CD4-positive, alpha-beta T cell treated with Interleukin-2 at 100 ng/mL for 4 hours (primary cell): Measurements from ENCODE around the gene APOF.
A peak's percentile ranks its signal among the peaks of the same experiment; 100 is the strongest.
"Not testable (repeated sequence)": the region's sequence is repeated elsewhere in the genome, so short reads cannot be mapped to it uniquely, and the experiment has no call there.

Source experiments
- DNase-seq: peaks from one replicate; pipeline ENCODE4 v3.0.0-alpha.2; 2020; ENCODE audit warnings: low spot score

APOF gene

DNA sequence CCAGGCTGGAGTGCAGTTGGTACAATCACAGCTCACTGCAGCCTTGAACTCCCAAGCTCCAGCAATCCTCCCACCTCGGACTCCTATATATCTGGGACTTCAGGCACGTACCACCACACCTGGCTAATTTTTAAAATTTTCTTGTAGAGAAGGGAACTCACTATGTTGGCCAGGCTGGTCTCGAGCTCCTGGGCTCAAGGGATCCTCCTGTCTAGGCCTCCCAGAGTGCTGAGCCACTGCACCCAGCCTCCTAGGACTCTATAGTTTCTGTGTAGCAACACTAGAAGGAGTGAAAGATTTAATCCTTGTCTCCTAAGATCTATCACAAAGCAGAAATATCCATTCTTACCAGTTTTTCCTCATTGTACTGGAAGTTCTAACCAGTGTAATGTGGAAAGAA lies 4.3 kb upstream of the APOF start:
- DNase-seq = no peak

DNA sequence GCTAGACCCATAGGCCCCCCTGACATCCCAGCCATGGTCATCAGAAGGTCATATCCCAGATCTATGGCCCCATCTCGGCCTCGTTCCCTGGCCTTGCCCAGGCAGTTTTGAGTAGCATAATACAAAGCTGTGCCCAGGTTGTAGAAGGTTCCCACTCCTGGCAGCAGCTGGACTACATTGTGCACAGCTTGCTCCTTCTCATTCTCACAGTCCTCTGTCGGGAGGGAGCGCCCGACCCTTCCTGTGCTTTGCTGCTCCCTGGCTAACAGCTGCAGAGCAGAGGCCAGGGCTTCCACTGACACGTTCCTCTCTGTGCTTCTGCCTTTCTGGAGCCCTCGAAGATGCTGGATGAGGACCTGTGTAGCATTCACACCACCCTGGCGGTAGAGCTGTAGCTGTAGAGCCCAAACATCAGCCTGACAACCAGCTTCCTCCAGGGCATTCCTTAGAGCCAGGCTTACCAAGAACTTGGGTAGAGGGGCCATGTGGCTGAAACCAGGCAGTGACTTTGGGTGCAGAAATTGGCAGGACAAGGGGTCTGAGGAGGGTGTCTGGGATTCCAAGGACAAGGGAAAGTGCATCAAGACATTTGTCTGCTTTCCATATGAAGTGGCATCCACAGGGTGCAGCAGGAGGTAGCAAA lies 1.0 kb downstream of the APOF start:
- no peak for DNase-seq

DNA sequence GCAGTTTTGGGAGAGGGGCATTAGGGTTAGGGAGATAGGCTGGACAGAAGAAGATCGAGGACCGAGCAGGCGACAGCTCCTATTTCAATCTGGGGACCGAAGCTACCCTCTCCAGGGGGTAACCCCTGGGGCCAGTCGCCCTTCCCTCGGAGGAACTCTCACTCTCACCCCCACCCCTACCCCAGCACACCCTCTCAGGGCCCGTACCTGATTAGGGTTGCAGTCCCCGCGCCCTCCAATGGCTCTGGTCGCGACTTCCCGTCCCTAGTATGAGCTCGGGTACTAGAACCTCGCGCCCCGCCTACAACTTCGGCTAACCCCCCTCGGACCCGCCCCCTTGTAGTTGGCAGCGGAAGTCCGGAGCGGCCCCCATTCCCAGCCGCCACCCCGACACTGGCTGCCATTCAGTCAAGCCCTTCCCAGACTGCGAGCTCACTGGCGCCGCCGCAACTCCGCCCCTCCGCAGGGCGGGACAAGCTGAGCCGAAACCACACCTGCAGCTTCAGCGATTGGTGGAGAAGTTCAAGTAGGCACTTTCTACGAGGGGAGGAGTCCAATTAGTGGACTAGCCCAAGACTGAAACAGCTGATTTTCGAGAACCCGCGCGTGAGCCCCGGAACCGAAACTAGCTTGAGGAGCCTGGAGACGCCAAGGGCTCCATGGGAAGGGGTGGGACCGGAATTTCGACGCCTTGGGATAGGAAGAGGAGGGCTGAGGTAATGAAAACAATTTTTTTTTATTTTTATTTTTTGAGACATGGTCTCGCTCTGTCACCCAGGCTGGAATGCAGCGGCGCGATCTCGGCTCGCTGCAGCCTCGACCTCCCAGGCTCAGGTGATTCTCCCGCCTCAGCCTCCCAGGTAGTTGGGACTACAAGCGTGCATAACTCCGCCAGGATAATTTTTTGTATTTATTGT lies 2.5 kb downstream of the APOF start, which contains the start of gene STAT2:
Gene STAT2, minus strand, starts transcription at position 257 of the 917 bp plus-strand sequence. CDS start 3,536 bp downstream, outside the sequence.
- peak; percentile 100 for DNase-seq

DNA sequence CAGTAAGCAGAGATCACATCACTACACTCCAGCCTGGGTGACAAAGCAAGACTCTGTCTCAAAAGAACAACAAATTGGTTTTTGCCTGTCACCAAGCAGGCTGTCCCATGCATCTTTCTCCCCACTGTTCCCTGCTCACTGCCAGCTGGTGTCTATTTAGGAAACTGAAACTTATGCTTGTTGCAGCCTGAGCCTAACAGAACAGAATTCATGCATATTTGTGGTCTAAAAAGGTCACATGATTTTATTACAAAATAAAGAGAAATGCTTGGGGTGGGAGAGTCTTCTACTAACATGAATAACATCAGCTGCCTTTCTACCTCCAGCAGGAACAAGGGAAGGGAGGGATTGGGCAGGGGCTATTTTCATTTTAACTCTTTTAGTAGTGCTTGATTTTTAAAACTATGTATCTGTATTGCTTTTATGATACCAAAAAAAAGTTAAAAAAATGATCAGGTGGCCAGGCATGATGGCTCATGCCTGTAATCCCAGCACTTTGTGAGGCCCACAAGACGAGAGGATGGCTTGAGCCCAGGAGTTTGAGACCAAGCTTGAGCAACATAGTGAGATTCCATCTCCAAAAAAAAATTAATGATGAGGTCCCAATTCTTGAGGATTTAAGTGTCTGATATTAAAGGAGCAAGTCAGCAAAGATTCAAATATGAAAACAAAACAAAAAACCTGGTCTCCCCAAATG lies 3.7 kb downstream of the APOF start:
- DNase-seq = no peak

DNA sequence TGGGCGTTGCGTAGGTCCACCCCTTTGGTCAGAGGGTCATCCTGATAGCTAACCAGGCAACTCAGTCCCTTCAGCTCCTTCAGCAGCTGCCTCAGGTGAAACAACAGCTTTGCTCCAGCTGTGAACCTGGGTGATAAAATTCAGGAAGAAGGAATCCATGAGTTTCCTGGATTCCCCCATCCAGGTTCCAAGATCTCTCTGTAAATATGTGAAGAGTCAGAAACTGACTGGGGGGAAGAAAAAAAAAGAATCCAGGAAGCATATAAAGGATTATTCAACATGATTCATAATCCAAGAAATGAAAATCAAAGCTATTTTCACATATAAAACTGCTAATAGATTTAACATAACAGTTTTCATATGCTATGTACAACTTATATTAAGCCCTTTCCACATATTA lies 11.3 kb downstream of the APOF start:
- no peak for DNase-seq

DNA sequence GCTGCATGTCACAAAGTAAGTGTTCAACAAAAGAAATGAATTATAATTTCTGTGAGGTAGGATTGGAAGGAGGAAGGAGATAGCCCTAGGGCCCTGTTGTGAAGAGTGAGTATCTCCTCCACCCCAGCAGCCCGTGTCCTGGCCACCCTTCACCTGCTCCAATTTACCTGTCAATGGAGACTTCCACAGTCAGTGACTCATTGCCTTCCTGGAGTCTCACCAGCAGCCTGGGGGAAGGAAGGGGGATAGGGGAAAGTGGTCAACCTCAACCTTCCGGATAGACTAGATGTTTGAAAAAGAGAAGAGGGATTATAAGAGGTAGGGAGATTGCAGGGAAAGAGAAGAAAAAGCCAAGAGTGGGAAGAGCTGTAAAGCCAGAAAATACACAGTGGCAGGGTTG lies 12.0 kb downstream of the APOF start:
- DNase-seq = no peak

DNA sequence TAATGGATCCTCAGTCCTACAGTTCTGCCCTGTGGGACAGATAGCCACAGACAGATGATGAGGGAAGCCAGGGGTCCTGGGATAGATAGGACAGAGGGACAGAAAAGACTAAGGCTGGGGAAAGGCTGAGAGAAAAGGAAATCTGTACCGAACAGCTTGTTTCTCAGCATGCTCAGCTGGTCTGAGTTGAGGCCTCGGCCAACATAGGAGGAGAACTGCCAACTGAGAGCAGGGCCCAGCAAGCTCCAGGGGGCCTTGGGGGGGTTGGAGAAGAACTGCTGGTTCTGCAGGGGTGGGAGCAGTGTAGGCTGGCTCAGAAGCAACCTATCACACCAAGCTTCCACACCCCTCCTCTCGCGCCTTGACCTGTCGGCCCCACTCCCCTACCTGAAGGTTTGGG lies 13.9 kb downstream of the APOF start:
- no peak for DNase-seq

DNA sequence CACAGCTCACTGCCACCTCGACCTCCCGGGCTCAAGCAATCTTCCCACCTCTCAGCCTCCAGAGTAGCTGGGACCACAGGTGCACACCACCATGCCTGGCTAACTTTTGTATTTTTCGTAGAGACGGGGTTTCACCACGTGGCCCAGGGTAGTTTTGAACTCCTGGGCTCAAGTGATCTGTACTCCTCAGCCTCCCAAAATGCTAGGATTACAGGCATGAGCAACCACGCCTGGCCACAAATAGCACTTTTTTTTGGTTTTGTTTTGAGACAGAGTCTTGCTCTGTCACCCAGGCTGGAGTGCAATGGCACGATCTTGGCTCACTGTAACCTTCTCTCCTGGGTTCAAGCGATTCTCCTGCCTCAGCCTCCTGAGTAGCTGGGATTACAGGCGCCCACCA lies 15.4 kb downstream of the APOF start:
- DNase-seq = not testable (repeated sequence)

DNA sequence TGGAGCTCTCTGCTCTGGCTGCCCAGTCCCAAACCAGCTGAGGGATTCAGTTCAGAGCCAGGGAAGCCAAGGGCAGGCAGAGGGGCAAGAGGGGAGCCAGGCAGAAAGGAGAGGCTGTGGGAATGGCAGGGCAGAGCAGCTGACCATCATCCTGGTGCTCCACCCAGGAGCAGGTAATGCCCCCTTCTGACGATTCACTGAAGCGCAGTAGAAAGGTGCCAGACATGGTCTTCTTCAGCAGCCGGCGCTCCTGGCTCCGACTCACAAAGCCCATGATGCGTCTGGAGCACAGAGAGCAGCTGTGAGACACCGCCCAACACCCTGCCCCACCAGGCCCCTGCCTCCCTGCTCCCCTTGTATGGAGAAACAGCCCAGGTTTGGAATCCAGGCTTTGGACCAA lies 16.0 kb downstream of the APOF start:
- DNase-seq = peak; percentile 25

DNA sequence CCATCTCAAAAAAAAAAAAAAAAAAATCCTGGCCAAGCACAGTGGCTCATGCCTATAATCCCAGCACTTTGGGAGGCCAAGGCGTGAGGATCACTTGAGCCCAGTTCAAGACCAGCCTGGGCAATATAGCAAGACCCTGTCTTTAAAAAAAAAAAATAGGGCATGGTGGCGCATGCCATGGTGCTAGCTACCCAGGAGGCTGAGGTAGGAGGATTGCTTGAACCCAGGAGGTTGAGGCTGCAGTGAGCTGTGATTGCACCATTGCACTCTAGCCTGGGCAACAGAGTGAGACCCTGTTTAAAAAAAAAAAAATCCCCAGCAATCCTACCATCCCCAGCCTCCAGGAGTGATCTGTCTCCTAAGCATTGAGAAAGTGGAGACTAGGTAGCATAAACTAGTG lies 20.4 kb downstream of the APOF start:
- not testable (repeated sequence) for DNase-seq

DNA sequence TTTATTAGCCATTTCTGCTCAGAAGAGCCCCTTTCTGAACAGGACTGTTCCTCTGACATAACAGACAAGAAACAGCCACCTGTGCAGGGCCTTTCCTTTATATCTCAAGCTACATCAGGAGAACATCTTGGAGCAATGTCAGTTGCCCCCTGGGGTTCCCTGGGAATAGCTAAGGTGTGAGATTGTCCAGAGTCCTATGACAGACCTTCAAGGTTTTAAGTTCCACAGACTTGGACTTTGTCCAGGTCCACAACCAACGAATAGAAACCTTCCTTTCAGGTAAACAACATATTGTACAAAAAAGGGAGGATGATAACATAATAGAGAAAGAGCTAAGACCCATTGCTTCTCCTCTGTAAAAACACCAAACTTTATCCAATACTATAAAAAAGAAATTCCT lies 21.0 kb downstream of the APOF start:
- no peak for DNase-seq

DNA sequence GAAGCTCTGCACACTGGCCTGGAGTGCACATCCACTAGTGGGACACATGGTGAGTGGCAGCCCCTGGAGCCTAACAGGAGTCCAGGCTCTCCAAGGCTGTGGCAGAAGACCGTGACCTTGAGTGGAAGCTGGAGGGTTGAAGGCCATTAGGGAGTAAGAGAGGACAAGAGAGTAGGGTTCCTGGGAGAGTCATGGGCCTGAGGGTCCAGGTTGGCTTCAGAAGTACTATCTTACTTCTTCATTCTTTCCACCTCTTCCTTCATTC lies 23.6 kb downstream of the APOF start:
- no peak for DNase-seq

DNA sequence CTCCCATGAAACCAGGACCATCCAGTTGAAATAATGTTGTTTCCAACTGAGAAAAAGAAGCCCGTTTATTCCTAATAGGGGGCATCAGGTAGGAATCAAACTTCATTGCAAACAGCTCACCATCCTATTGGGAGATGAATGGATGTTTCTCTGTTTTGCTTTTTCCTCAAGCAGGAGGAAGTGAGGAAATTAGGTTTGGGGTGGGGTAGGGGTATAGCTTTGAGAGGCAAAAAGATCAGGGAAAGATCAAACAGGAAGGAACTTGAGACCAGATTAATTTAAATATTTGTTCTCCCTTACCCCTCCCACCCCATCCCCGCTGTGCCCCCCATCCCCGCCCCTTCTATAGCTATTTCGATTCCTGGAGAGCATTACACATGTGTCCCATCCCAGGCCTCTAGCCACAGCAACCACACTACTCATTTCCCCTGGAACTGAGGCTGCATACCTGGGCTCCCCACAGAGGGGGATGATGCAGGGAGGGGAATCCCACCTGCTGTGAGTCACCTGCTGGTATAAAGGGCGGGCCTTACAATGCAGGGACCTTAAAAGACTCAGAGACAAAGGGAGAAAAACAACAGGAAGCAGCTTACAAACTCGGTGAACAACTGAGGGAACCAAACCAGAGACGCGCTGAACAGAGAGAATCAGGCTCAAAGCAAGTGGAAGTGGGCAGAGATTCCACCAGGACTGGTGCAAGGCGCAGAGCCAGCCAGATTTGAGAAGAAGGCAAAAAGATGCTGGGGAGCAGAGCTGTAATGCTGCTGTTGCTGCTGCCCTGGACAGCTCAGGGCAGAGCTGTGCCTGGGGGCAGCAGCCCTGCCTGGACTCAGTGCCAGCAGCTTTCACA lies 24.1 kb downstream of the APOF start, which contains the start of gene IL23A:
Gene IL23A, plus strand, starts transcription at position 577 of the 850 bp plus-strand sequence. Its CDS starts 161 bp downstream, at position 738.
- peak; percentile 95 for DNase-seq

DNA sequence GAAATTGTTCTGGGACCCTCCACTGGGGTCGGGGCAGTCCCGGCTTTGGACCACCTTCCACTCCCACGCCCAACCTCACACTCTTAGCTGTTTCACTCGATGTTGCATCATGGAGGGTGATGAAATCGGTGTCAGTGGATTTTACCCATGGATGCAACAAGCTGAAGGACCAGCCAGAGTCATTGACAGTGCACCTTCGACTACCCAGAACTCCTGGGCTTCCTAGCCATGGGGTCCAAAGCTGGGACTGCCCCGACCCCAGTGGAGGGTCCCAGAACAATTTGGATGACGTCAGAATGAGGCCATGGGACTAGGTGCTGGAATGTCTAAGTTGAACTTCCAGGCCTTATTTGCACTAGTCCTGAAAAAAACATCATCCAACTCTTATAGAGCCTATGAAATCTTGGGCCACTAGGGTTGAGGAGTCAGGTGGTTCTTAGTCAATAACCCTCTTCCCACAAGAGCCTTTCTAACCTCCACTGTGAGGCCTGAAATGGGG lies 24.9 kb downstream of the APOF start:
- DNase-seq = no peak

DNA sequence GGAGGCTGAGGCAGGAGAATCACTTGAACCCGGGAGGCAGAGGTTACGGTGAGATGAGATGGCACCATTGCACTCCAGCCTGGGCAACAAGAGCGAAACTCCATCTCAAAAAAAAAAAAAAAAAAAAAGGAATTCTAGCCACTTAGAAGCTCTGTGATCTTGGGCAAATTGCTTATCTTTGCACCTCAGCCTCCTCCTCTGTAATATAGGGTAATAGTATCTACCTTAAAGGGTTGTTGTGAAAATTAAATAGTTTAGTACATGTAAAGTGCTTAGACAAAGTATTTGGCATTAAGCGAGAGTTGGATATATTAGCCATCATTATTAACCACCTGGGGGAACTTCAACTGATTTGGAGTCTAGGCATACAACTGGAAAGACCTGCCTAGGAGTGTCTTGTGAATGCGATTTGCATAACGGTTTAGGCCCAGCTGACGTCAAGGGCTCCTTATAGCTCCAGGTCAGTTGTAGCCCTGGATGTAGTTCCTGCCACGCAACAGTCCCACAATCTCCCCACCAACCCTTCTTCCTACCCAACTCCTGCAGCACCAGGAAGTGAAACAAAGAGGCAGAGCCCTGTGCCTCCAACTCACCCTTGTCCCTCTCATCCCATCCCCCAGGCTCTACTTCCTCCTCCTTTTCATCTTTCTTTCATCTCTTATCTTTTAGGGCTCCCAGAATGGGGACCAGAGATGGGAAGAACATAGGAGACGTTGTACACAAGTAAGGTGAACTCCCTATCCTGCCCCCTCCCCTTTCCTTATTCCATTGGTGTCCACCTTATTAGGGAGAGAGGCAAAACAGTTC lies 26.1 kb downstream of the APOF start:
- DNase-seq = no peak

DNA sequence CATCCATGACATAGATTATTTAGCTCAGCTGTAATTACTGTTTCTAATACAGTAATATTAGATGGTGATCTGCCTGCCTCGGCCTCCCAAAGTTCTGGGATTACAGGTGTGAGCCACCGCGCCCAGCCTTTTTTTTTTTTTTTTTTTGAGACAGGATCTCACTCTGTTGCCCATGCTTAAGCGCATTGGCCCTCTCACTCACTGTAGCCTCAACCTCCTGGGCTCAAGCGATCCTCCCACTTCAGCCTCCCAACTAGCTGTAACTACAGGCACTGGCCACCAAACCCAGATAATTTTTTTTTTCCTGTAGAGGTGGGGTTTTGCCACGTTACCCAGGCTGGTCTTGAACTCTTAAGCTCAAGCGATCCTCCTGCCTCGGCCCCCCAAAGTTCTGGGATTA lies 27.1 kb downstream of the APOF start:
- DNase-seq = not testable (repeated sequence)

DNA sequence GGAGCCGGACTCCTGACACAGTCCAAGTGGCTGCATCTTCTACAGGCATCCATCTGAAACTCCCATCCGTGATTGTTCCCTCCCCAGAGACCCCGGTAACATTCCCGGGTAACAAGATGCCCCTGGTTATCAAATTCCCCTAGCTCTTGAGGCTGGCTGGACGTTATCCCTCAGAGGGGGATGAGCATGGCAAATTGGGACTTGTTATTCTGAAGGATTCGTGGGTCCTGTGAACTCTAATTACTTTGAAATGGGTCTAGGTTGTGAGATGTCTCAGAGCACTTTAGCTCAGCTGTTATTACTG lies 28.2 kb downstream of the APOF start:
- no peak for DNase-seq

DNA sequence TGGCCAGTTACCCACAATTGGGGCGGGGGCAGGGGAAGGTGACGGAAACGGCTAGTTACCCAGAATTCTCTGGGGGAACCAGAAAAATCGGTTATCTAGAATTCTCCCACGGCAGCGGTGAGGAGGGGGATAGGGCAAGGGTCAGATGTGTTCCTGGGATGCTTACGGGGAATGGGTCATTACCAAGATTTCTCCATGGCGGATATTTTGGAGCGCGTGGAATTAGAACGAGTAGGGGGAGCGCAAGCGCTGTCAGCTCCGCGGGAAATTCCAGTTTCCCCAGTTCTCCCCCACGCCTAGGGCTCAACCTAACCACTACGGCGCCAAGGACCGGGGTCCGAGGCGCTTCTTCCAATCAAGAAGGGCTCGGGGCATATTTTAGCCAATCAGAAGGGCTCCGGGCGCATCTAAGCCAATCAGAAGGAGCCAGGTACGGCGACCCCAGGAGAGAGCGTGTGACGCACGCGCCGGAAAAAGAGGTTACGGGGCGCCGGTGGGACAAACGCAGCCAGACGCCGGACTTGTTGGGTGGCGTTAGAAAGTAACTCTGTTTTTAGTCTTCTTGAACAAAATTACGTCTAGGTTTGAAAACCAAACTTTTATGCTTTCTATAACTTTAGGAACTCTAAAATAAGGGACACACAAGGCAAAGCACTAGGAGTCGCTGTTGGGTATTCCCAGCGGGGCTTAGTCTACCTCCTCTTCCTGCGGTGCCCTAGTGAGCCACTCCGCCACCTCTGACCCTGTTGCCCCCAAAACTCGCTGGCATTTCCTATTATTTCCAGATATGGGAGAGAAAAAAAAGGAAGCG lies 28.8 kb downstream of the APOF start, which contains the start of gene PAN2:
Gene PAN2, minus strand, starts transcription at position 322 of the 811 bp plus-strand sequence. CDS start 906 bp downstream, outside the sequence.
- peak; percentile 97 for DNase-seq

DNA sequence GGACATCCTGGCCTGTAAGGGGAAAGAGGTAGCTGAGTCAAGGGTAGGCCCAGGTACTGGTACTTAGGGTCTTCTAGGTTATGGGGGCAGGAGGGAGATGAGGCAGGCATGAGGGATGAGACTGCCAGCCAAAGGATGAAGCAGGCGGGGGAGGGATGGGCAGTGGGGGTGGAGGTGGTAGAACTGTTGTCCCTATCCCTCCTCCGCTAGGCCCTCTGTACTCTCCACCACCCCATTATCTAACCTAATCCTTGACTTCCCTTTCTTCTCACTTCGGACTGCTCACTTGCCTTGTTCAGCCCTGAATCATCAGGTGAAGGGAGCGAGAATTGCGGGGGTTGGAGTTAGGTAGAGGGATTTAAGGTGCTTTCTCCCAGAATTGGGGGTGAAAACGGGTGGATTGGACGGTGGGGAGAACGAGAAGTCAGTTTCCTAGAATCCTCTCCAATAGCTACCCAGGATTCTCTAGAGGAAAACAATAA lies 29.4 kb downstream of the APOF start:
- DNase-seq = no peak
